Measurements from ENCODE around the gene GADD45G.

The GADD45G gene

DNA sequence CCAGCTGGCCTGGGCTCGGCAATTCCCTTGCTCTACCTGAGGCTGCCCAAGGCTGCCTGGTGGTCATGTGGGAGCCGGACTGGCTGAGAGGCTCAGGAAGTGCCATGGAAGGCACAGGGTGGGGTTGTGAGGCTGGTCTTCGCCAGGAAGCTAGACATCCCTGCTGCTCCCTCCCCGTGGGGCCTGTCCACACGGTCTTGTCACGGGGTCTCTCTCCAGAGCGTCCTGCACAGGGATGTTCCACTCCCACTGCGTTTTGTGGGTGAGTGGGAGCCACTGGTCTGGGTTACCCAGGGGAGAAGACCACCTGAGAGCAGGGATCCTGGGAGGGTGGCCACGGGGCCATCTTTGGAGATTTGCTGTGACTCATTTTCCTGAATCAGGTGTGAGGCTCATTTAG, 11.6 kb downstream of the GADD45G start:
- no peaks in the 10 kb centered on the region for H3K36me3 ChIP-seq (ENCODE audit: control insufficient read depth, insufficient read depth, low read length)
- no peaks in the 10 kb centered on the region for H3K4me1 ChIP-seq (ENCODE audit: control insufficient read depth, insufficient read depth, low read length)
- no peak overlapping the region for H3K9ac ChIP-seq (ENCODE audit: low read length)
- no peak overlapping the region for H3K4me3 ChIP-seq (ENCODE audit: low read length)
- no peaks in the 10 kb centered on the region for H3K27me3 ChIP-seq (ENCODE audit: control insufficient read depth, insufficient read depth, low read length)
- H3K9me3 ChIP-seq (ENCODE audit: control insufficient read depth, low read length): no peaks in the 10 kb centered on the region

DNA sequence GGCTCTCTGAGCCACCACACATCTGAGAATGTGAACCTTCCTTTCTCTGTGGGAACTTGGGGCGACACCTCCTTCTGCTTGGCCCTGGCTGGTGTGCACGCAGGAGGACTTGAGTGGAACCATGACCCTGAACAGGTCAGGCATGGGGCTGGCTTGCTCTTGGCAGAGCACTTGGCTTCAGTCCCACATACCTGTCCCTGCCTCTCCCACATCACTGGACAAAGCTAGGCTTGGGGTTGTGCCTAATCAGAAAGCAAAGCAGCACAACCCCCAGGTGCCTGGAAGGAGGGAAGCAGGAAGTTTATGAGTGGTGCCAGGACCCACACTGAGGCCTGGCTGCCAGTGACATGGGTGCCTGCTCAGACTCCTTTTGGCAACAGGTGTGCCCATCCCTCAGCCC, 13.2 kb downstream of the GADD45G start:
- Histone ChIP-seq H3K9me3 (ENCODE audit: control insufficient read depth, low read length) (no peaks in the 10 kb centered on the region), H3K4me3 (ENCODE audit: low read length) (no peak overlapping the region), H3K4me1 (ENCODE audit: control insufficient read depth, insufficient read depth, low read length) (peaks cover 3% of the 10 kb centered on the region), H3K27me3 (ENCODE audit: control insufficient read depth, insufficient read depth, low read length) (no peaks in the 10 kb centered on the region), H3K36me3 (ENCODE audit: control insufficient read depth, insufficient read depth, low read length) (no peaks in the 10 kb centered on the region), H3K9ac (ENCODE audit: low read length) (no peak overlapping the region)

DNA sequence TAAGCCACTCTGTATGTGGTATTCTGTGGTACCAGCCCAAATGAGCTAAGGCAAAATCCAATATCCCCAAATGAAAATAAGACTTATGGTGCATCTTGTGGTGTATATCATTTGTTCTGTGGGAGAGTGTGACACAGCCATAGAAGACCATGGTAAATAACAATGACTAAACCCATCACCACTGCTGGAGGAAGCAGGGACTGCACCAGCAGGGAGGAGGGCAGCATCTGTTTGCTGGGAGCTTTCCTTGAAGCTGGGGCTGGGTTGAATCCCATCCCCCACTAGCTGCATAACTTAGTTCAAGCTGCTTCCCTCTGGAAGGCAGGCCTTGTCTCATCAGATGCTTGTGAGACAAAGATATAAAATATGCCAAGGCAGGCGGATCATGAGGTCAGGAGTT, 14.2 kb downstream of the GADD45G start:
- Histone ChIP-seq H3K27me3 (ENCODE audit: control insufficient read depth, insufficient read depth, low read length) (no peaks in the 10 kb centered on the region), H3K36me3 (ENCODE audit: control insufficient read depth, insufficient read depth, low read length) (no peaks in the 10 kb centered on the region), H3K4me1 (ENCODE audit: control insufficient read depth, insufficient read depth, low read length) (peaks cover 10% of the 10 kb centered on the region), H3K9ac (ENCODE audit: low read length) (no peak overlapping the region), H3K4me3 (ENCODE audit: low read length) (no peak overlapping the region), H3K9me3 (ENCODE audit: control insufficient read depth, low read length) (no peaks in the 10 kb centered on the region)

DNA sequence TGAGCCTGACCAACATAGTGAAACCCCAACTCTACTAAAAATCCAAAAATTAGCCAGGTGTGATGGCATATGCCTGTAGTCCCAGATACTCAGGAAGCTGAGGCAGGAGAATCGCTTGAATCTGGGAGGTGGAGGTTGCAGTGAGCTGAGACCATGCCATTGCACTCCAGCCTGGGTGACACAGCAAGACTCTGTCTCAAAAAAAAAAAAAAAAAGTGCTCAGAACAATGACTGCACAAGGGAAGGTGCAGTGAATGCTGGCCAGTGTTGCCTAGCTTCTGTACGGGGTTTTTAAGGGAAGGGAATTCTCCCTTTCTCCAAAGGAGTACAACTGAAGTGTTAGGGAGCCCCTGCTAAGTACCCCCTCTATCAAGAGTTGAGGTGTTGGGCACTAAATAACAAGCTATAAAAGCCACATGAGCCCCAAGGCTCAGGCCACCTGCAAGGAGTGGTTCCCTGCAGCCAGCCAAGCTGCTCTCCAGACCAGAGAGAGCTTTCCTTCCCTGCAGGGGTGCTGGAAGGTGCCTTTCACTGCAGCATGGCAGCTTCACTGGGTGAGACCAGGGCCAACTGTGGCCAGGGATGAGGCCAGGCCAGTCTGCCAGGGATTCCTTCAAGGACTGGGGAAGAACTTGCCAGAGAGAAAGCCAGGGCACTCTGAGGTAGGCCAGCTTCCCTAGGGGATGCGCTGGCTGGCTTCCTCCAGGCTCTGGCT, 14.8 kb downstream of the GADD45G start:
- Histone ChIP-seq H3K4me3 (ENCODE audit: low read length) (no peak overlapping the region), H3K9ac (ENCODE audit: low read length) (no peak overlapping the region), H3K9me3 (ENCODE audit: control insufficient read depth, low read length) (no peaks in the 10 kb centered on the region), H3K36me3 (ENCODE audit: control insufficient read depth, insufficient read depth, low read length) (no peaks in the 10 kb centered on the region), H3K27me3 (ENCODE audit: control insufficient read depth, insufficient read depth, low read length) (no peaks in the 10 kb centered on the region), H3K4me1 (ENCODE audit: control insufficient read depth, insufficient read depth, low read length) (peaks cover 10% of the 10 kb centered on the region)

DNA sequence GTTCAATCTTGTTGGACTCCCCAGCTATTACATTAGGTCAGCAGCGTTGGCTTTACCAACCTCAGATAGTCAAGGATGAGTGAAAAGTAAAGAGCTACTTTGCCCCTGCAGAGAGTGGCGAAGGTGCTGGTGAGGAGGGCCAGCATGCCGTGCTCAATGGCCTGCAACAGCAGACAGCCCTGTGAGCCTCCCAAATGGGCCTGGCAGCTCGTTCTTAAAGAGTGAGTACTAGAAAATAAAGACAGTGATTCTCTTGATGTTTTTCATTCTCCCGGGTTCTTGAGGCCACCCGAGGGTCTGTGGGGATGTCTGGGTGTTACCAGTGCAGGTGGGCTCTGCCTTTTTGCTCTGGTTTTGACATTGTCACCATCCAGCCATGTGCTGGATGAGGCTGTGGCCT, 16.2 kb downstream of the GADD45G start:
- no peak overlapping the region for H3K4me3 ChIP-seq (ENCODE audit: low read length)
- no peaks in the 10 kb centered on the region for H3K27me3 ChIP-seq (ENCODE audit: control insufficient read depth, insufficient read depth, low read length)
- no peak overlapping the region for H3K9ac ChIP-seq (ENCODE audit: low read length)
- peaks cover 10% of the 10 kb centered on the region for H3K4me1 ChIP-seq (ENCODE audit: control insufficient read depth, insufficient read depth, low read length)
- H3K36me3 ChIP-seq (ENCODE audit: control insufficient read depth, insufficient read depth, low read length): no peaks in the 10 kb centered on the region
- no peaks in the 10 kb centered on the region for H3K9me3 ChIP-seq (ENCODE audit: control insufficient read depth, low read length)

DNA sequence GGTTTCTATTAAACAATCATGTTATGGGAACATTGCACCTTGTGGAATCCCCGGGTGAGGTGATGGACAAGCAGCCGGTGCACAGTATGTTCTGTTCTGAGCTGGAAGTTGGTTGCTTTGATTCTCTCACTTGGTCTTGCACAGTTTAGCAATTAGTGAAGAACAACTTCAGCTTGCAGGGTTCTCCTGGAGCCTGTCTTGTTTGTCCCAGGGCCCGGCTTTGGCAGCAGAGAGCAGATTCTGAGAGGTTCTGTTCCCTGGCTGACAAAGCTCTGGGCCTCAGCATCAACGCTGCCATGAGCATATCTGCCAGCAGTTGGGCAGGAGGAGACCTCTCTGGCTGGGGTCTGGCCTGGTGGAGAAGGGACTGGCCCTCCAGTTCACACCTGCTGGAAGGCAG, 16.9 kb downstream of the GADD45G start:
- H3K4me3 ChIP-seq (ENCODE audit: low read length): no peak overlapping the region
- H3K4me1 ChIP-seq (ENCODE audit: control insufficient read depth, insufficient read depth, low read length): peaks cover 14% of the 10 kb centered on the region
- no peaks in the 10 kb centered on the region for H3K9me3 ChIP-seq (ENCODE audit: control insufficient read depth, low read length)
- H3K9ac ChIP-seq (ENCODE audit: low read length): no peak overlapping the region
- peaks cover under 1% of the 10 kb centered on the region for H3K27me3 ChIP-seq (ENCODE audit: control insufficient read depth, insufficient read depth, low read length)
- H3K36me3 ChIP-seq (ENCODE audit: control insufficient read depth, insufficient read depth, low read length): no peaks in the 10 kb centered on the region

DNA sequence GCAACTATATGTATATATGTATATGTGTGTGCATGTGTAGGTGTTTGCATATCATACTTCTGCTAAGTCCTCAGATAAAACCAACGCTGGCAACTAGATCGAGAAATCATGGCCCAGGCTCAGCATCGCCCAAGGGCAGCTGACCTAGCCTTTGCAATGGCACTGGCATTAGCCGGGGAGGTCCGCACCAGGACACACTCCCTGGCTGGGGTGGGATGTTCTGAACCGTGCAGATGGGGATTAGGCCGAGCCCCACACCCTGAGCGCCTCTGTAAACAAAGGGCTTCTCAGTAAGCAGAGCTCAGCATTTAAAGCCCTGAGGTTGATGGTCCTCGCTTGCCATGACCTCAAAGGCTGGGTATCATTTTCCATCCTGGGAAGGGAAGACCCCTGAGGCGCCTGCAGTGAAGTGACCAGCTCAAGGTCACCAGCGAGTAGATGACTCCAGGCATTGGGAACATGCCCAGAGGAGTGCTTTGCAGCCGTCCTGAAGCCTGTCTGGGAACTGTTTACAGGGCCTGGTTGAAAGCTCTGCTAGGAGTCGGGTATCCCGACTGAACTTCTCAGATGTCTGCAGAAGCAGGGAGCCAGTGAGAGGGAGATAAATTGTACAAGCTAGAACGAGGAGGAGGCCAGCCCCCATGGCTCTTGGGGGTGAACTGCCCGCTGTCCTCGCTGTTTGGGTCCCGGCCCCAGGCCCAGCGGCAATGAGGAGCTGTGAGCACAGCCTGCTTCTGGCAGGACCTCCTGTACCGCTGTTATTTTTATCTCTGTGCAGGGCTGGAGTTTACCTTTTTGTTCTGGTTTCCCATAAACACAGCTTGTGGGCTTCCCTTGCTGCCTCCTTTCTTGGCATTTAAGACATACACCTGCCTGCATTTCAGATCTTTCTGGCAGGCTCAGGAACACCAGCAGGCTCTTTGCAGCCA, 18.4 kb downstream of the GADD45G start:
- Histone ChIP-seq H3K9ac (ENCODE audit: low read length) (no peak overlapping the region), H3K36me3 (ENCODE audit: control insufficient read depth, insufficient read depth, low read length) (no peaks in the 10 kb centered on the region), H3K27me3 (ENCODE audit: control insufficient read depth, insufficient read depth, low read length) (peaks cover 6% of the 10 kb centered on the region), H3K4me1 (ENCODE audit: control insufficient read depth, insufficient read depth, low read length) (peaks cover 20% of the 10 kb centered on the region), H3K9me3 (ENCODE audit: control insufficient read depth, low read length) (no peaks in the 10 kb centered on the region), H3K4me3 (ENCODE audit: low read length) (no peak overlapping the region)

DNA sequence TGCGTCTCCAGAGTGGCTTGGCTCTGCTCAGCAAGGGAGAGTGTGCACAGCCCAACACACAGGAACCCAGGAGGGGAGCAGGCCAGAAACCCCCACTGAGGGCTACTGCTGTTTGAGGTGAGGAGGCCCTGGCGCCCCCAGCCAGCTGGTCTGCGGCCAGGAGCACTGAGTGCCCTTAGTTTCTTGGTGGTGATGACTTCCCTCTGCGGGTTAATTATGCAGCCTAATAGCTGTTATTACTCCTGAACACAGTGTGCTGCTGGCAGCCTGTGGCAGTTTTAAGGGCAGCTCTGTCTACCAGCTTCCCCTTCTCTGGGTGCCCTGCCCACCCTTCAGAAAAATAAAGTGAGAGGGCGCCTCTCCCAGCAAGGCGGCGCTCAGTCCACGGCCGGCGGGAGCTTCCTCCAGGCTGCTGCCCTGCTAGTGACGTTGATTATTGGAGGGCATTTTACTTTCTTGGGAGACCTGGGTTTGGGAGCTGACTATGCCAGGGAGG, 19.2 kb downstream of the GADD45G start:
- no peaks in the 10 kb centered on the region for H3K9me3 ChIP-seq (ENCODE audit: control insufficient read depth, low read length)
- H3K27me3 ChIP-seq (ENCODE audit: control insufficient read depth, insufficient read depth, low read length): peaks cover 6% of the 10 kb centered on the region
- no peaks in the 10 kb centered on the region for H3K36me3 ChIP-seq (ENCODE audit: control insufficient read depth, insufficient read depth, low read length)
- H3K9ac ChIP-seq (ENCODE audit: low read length): no peak overlapping the region
- H3K4me1 ChIP-seq (ENCODE audit: control insufficient read depth, insufficient read depth, low read length): peaks cover 20% of the 10 kb centered on the region
- no peak overlapping the region for H3K4me3 ChIP-seq (ENCODE audit: low read length)

DNA sequence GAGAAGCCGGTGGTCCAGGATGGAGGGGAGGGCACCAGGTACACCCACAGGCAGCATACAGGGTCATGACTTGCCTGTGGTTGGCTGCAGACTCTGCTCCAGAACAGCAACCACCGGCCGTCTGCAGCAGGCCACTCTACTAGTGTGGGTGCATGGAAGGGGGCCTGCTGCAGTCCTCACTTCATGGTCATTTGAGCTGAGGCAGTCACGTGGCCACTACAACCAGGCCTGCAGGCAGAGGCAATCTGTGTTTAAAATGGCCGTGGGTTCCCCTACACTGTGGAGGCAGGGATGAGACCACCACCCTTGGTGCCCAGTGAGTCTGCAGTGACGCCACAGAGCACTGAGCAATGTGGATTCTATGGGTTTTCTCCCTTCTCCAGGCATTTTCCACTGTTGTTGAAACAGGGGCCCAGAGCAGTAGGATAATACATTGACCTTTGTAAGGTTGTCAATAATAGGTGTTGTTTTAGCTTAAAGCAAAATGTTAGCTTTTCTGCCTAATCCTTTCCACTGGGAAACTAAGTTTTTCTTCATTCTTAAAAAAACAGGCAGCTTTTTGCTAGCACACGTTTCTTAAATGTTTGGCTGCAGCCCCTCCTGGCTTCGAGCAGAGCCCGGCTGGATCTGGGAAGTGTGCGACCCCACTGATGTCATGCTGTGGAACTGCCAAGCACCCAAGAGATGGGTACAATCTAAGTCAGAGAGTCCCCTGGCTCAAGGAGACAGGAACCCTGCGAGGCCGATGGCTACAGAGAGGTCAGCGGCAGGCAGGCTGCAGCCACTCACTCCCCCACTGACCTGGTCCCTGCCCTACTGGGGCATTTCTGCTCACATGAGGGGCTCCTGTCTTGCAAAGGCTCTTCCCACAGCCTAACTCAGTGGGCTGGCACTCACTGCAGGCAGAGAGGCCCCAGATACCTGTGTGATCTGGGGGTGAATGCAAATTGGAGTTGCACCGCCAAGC, 21.2 kb downstream of the GADD45G start:
- H3K4me1 ChIP-seq (ENCODE audit: control insufficient read depth, insufficient read depth, low read length): peaks cover 20% of the 10 kb centered on the region
- no peaks in the 10 kb centered on the region for H3K36me3 ChIP-seq (ENCODE audit: control insufficient read depth, insufficient read depth, low read length)
- H3K9ac ChIP-seq (ENCODE audit: low read length): no peak overlapping the region
- no peaks in the 10 kb centered on the region for H3K9me3 ChIP-seq (ENCODE audit: control insufficient read depth, low read length)
- peaks cover 6% of the 10 kb centered on the region for H3K27me3 ChIP-seq (ENCODE audit: control insufficient read depth, insufficient read depth, low read length)
- H3K4me3 ChIP-seq (ENCODE audit: low read length): no peak overlapping the region

DNA sequence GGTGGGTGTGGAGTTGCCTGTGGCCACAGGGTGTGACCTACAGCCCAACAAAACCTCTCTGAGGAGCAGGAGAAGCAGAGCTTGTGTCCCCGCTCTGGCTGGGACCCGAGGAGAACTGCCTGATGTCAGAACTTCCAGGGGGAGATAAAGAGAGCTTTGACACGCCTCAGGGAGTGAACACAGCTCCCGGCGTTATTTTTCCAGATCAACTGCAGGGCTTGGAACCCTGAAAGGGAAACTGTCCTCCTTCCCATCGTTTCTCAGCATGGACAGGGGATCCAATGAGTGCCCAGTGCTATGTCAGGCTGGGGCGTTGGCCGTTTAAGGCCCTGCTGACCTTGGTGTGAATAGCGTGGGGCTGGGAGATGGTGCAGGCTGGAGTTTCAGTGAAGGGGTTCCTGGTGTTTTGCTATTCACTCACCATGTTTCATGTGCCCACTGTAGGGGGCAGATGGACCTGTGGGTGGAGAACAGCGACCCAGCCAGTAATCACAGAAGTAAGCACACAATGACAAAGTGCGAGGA, 22.0 kb downstream of the GADD45G start:
- H3K27me3 ChIP-seq (ENCODE audit: control insufficient read depth, insufficient read depth, low read length): peaks cover 6% of the 10 kb centered on the region
- H3K4me3 ChIP-seq (ENCODE audit: low read length): no peak overlapping the region
- peaks cover 20% of the 10 kb centered on the region for H3K4me1 ChIP-seq (ENCODE audit: control insufficient read depth, insufficient read depth, low read length)
- H3K9ac ChIP-seq (ENCODE audit: low read length): no peak overlapping the region
- no peaks in the 10 kb centered on the region for H3K36me3 ChIP-seq (ENCODE audit: control insufficient read depth, insufficient read depth, low read length)
- no peaks in the 10 kb centered on the region for H3K9me3 ChIP-seq (ENCODE audit: control insufficient read depth, low read length)

DNA sequence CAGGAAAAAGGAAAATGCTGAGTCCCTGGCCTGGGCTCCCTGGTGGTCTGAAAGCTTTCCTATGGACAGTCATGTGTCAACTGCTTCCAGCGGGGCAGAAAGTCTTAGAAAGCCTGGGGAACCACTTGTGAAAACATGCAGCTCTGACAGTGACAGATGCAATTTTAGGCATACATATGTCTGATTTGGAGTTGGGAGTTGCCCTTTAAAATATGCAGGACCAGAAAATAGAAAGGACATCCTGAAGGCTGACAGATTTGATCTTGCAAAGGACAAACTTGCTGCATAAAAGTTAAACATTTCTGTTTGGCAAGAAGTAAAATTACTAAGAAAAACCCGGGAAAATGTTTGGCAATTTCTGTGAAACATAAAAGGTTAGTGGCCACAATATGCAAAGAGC, 23.8 kb downstream of the GADD45G start:
- Histone ChIP-seq H3K36me3 (ENCODE audit: control insufficient read depth, insufficient read depth, low read length) (no peaks in the 10 kb centered on the region), H3K9me3 (ENCODE audit: control insufficient read depth, low read length) (no peaks in the 10 kb centered on the region), H3K4me1 (ENCODE audit: control insufficient read depth, insufficient read depth, low read length) (peaks cover 27% of the 10 kb centered on the region), H3K4me3 (ENCODE audit: low read length) (no peak overlapping the region), H3K9ac (ENCODE audit: low read length) (no peak overlapping the region), H3K27me3 (ENCODE audit: control insufficient read depth, insufficient read depth, low read length) (peaks cover 6% of the 10 kb centered on the region)

All from mucosa of stomach (tissue), 1 donor.